HCT116 (cell line): ENCODE measurements around the gene HAUS6. TPM values are rescaled to one million over a fixed set of nuclear protein-coding genes. Genes with fewer than 3 reads are reported as not detected.

Source experiments
- ATAC-seq: fragments of 200-7000 bp; cut with Tn5 transposase; 2 replicates; pipeline ENCODE4 v1.9.1; 2020; ENCODE audit warnings: mild to moderate bottlenecking, moderate library complexity
- BruUV-seq: library from RNA; stranded (reverse); fragments of 400-500 nt; replicated peaks from 2 replicates; lab custom pipeline; 2021; lab: Mats Ljungman, UMichigan
- CTCF ChIA-PET: fragments of 300-600 bp; sonication (Branson Sonifier 250); formaldehyde crosslinking; loops from one replicate; lab custom pipeline; 2021; ENCODE audit warnings: antibody characterized with exemption; lab: Charles Lee
- POLR2A ChIA-PET: fragments of 300-600, 350-600 bp; sonication (Branson Sonifier 250); formaldehyde crosslinking; loops from one replicate; lab custom pipeline; 2021; ENCODE audit warnings: antibody characterized with exemption; lab: Charles Lee
- RAD21 ChIA-PET, 2 experiments: fragments of 300-600 bp; sonication (Branson Sonifier 250); formaldehyde crosslinking; loops; one replicate each; lab custom pipeline; 2023; ENCODE audit warnings: low total read pairs in 2 of 2; ENCODE audit not compliant: uncharacterized antibody in 2 of 2, unreplicated experiment in 2 of 2, low non-redundant PET in 1 of 2; lab: Charles Lee
- DNase-seq: peaks from one replicate; pipeline ENCODE4 v3.0.0-alpha.2; 2010; ENCODE audit warnings: low read depth, low spot score
- H2AFZ ChIP-seq: fragments of 200-600 bp; shearing (Covaris generic), sonication (generic); 2 replicates; pipeline ENCODE4 v1.6.1; 2017; ENCODE audit warnings: low read depth, mixed run types, mixed read lengths, antibody characterized with exemption, low read length; ENCODE audit not compliant: poor library complexity, severe bottlenecking
- H3K27ac ChIP-seq: 2 replicates; pipeline ENCODE4 v1.5.1; 2012; ENCODE audit warnings: low read depth, low read length
- H3K27me3 ChIP-seq: fragments of 200-600 bp; sonication (generic); 2 replicates; pipeline ENCODE4 v1.6.1; 2016; ENCODE audit warnings: mixed run types, low read length, mixed read lengths; ENCODE audit not compliant: insufficient read depth
- H3K36me3 ChIP-seq, 2 experiments: fragments of 200-500 bp in 1 of 2; fragments of 200-600 bp in 1 of 2; sonication (Bioruptor generic) in 1 of 2; sonication (generic) in 1 of 2; 2 replicates each; pipeline versions ENCODE4 v1.5.1 to v1.6.1; 2014 to 2016; ENCODE audit warnings: low read length in 2 of 2, inconsistent platforms in 1 of 2, mixed read lengths in 1 of 2, mixed run types in 1 of 2; ENCODE audit not compliant: insufficient read depth in 2 of 2, control insufficient read depth in 1 of 2
- H3K4me1 ChIP-seq, 2 experiments: fragments of 200-600 bp in 1 of 2; sonication (generic) in 1 of 2; 2 replicates each; pipeline versions ENCODE4 v1.5.1 to v1.6.1; 2012 to 2017; ENCODE audit warnings: low read length in 2 of 2, inconsistent platforms in 1 of 2, mild to moderate bottlenecking in 1 of 2, mixed read lengths in 1 of 2, mixed run types in 1 of 2, moderate library complexity in 1 of 2; ENCODE audit not compliant: insufficient read depth in 2 of 2, control insufficient read depth in 1 of 2
- H3K4me2 ChIP-seq: fragments of 200-600 bp; sonication (generic); 2 replicates; pipeline ENCODE4 v1.6.1; 2017; ENCODE audit warnings: mixed run types, low read length, mixed read lengths
- H3K4me3 ChIP-seq, 2 experiments: fragments of 200-600 bp in 1 of 2; sonication (generic) in 1 of 2; replicated peaks in 1 of 2; 2 replicates each; pipeline ENCODE4 v1.5.1; 2011 to 2016; ENCODE audit warnings: low read length in 2 of 2, control low read depth in 1 of 2, low read depth in 1 of 2, mild to moderate bottlenecking in 1 of 2, mixed read lengths in 1 of 2, mixed run types in 1 of 2
- H3K79me2 ChIP-seq: fragments of 200-600 bp; sonication (generic); 2 replicates; pipeline ENCODE4 v1.6.1; 2017; ENCODE audit warnings: mild to moderate bottlenecking, mixed run types, low read length, moderate library complexity, mixed read lengths; ENCODE audit not compliant: insufficient read depth
- H3K9ac ChIP-seq: fragments of 200-600 bp; sonication (generic); 2 replicates; pipeline ENCODE4 v1.6.1; 2016; ENCODE audit warnings: low read length, mixed read lengths
- H3K9me2 ChIP-seq: fragments of 200-600 bp; sonication (generic), shearing (Covaris generic); 2 replicates; pipeline ENCODE4 v1.6.1; 2017; ENCODE audit warnings: mixed run types, mild to moderate bottlenecking, moderate library complexity; ENCODE audit not compliant: insufficient read depth
- H3K9me3 ChIP-seq, 2 experiments: fragments of 200-500 bp in 1 of 2; fragments of 200-600 bp in 1 of 2; sonication (Bioruptor generic) in 1 of 2; sonication (generic) in 1 of 2; 2 replicates each; pipeline ENCODE4 v1.6.1; 2014 to 2017; ENCODE audit warnings: low read length in 2 of 2, mixed read lengths in 2 of 2, inconsistent platforms in 1 of 2, low read depth in 1 of 2, mild to moderate bottlenecking in 1 of 2, mixed run types in 1 of 2, moderate library complexity in 1 of 2; ENCODE audit not compliant: control insufficient read depth in 1 of 2, insufficient read depth in 1 of 2
- H4K20me1 ChIP-seq: fragments of 200-600 bp; sonication (generic), shearing (Covaris generic); 2 replicates; pipeline ENCODE4 v1.6.1; 2017; ENCODE audit warnings: mixed run types, mild to moderate bottlenecking, moderate library complexity; ENCODE audit not compliant: insufficient read depth
- CBX3 ChIP-seq: IDR thresholded peaks from 2 replicates; pipeline ENCODE4 v1.6.1; 2012; ENCODE audit warnings: low read depth
- POLR2A ChIP-seq: IDR thresholded peaks from 2 replicates; pipeline ENCODE4 v1.7.0; 2011; ENCODE audit warnings: borderline replicate concordance; ENCODE audit not compliant: insufficient read depth, insufficient read length; ENCODE audit errors: extremely low read depth
- POLR2AphosphoS5 ChIP-seq: IDR thresholded peaks from 2 replicates; pipeline ENCODE4 v1.6.1; 2011; ENCODE audit warnings: mild to moderate bottlenecking, low read depth, low read length, moderate library complexity
- SRF ChIP-seq: IDR thresholded peaks from 2 replicates; pipeline ENCODE4 v1.6.1; 2012; ENCODE audit warnings: low read depth
- intact Hi-C: fragments of 100-400 bp; cut with micrococcal nuclease; formaldehyde crosslinking; loops from 2 replicates; pipeline ENCODE4 v1.10.0; 2022
- total RNA-seq: library from RNA; stranded (reverse); gene quantifications from one replicate; pipeline ENCODE4 v1.2.1, GENCODE V29; 2021; ENCODE audit not compliant: unreplicated experiment
- TF ChIP-seq, protein P1 (sequence below): IDR thresholded peaks from 2 replicates; pipeline ENCODE4 v1.6.1; 2012

Gene HAUS6
- total RNA-seq, 1 experiment from 2014 or later, result 28.8 TPM

DNA sequence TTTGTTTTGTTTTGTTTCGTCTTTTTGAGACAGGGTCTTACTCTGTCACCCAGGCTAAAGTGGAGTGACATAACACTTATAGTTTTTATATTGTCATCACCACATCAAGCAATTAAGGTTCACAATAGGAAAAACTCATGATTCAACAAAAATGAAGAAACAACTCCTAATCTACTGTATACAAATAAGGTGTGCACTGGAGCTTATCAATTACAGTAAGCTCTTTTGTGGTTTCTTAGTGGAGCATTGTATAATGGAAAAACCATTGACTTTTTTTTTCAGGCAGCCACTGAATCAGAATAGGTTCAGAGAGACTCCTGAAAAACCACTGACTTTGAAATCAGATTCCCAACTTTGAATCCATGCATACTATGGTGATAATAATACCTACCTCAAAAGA lies 35.4 kb upstream of the HAUS6 start:
- Histone ChIP-seq H3K9me2 (no peaks in the 10 kb centered on the region), H3K79me2 (no peaks in the 10 kb centered on the region), H2AFZ (no peak overlapping the region), H3K9me3 (no peaks in the 10 kb centered on the region), H3K9ac (no peak overlapping the region), H3K36me3 (no peaks in the 10 kb centered on the region), H3K27me3 (no peaks in the 10 kb centered on the region), H3K4me3 (no peak overlapping the region), H3K4me2 (no peak overlapping the region), H3K4me1 (peaks cover 0 to 4% of the 10 kb centered on the region in 2 experiments; a peak in 2 of 4 replicates), H3K27ac (no peak overlapping the region), H4K20me1 (no peaks in the 10 kb centered on the region)
- ATAC-seq (no peak), DNase-seq (no peak)
- no TSS peak for BruUV-seq
- POLR2A ChIA-PET, result interaction anchor here (0.8 kb wide), 1 partner anchor 80 kb away, joined by 3 read pairs; no protein-coding TSS in a partner anchor
- CTCF ChIA-PET, result interaction anchor here (0.6 kb wide), 1 partner anchor 76 kb away, joined by 3 read pairs; no protein-coding TSS in a partner anchor
- RAD21 ChIA-PET, result no interaction called here
- intact Hi-C loops, result no loop called here
- TF ChIP-seq POLR2AphosphoS5 (no peak), SRF (no peak), CBX3 (no peak)

GRCh38 chr9:19137282-19137681 lies 34.6 kb upstream of the HAUS6 start:
- Histone ChIP-seq H3K4me1 (peaks cover 0 to 4% of the 10 kb centered on the region in 2 experiments; a peak in 2 of 4 replicates), H3K9me3 (no peaks in the 10 kb centered on the region), H3K4me3 (no peak overlapping the region), H3K27ac (no peak overlapping the region), H3K9me2 (no peaks in the 10 kb centered on the region), H3K4me2 (peak overlapping the region; percentile 14; the same call in 1 of the 2 replicates), H3K79me2 (no peaks in the 10 kb centered on the region), H4K20me1 (no peaks in the 10 kb centered on the region), H2AFZ (peak overlapping the region; percentile 54), H3K9ac (no peak overlapping the region), H3K27me3 (no peaks in the 10 kb centered on the region), H3K36me3 (no peaks in the 10 kb centered on the region)
- intact Hi-C loops, result no loop called here
- BruUV-seq, result no TSS peak
- DNase-seq (no peak), ATAC-seq (no peak)
- ChIA-PET CTCF (no interaction called here), POLR2A (interaction anchor here (0.8 to 1.2 kb wide), 2 partner anchors 15 to 81 kb away, joined by 3 read pairs; no protein-coding TSS in a partner anchor), RAD21 (no interaction called here)
- no peak for TF ChIP-seq POLR2A
- TF ChIP-seq, protein P1, sequence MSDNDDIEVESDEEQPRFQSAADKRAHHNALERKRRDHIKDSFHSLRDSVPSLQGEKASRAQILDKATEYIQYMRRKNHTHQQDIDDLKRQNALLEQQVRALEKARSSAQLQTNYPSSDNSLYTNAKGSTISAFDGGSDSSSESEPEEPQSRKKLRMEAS, result no peak
- no peak for TF ChIP-seq CBX3
- TF ChIP-seq SRF, result no peak
